GM21825 (cell line): Measurements from ENCODE around the gene CLSTN2.

Experiments
- ATAC-seq: cut with Tn5 transposase; IDR thresholded peaks from one replicate; pipeline ENCODE4 v1.9.1; 2021; ENCODE audit warnings: mild to moderate bottlenecking, moderate library complexity; ENCODE audit not compliant: unreplicated experiment

Gene CLSTN2

GRCh38 chr3:140438736-140439470 is 503.9 kb downstream of the CLSTN2 start:
- ATAC-seq, result no peak

- no peak for ATAC-seq
Measured at GRCh38 chr3:140439527-140439926, 504.5 kb downstream of the CLSTN2 start.

GRCh38 chr3:140440446-140440845 is 505.5 kb downstream of the CLSTN2 start:
- no peak for ATAC-seq

GRCh38 chr3:140441006-140441405 is 506.0 kb downstream of the CLSTN2 start:
- ATAC-seq, result no peak

- ATAC-seq, result no peak
Measured at GRCh38 chr3:140442621-140443020, 507.6 kb downstream of the CLSTN2 start.

- no peak for ATAC-seq
Measured at GRCh38 chr3:140443073-140443472, 508.1 kb downstream of the CLSTN2 start.

- no peak for ATAC-seq
Measured at GRCh38 chr3:140443806-140444205, 508.8 kb downstream of the CLSTN2 start.

- no peak for ATAC-seq
Measured at GRCh38 chr3:140446734-140447133, 511.7 kb downstream of the CLSTN2 start.

- ATAC-seq, result no peak
Measured at GRCh38 chr3:140447136-140447535, 512.2 kb downstream of the CLSTN2 start.

- ATAC-seq, result no peak
Measured at GRCh38 chr3:140448001-140448400, 513.0 kb downstream of the CLSTN2 start.

- no peak for ATAC-seq
Measured at GRCh38 chr3:140449413-140450256, 514.6 kb downstream of the CLSTN2 start.

GRCh38 chr3:140453750-140454149 is 518.8 kb downstream of the CLSTN2 start:
- no peak for ATAC-seq

- ATAC-seq, result no peak
Measured at GRCh38 chr3:140455521-140456214, 520.7 kb downstream of the CLSTN2 start.

- no peak for ATAC-seq
Measured at GRCh38 chr3:140456974-140457373, 522.0 kb downstream of the CLSTN2 start.

GRCh38 chr3:140459462-140459861 is 524.5 kb downstream of the CLSTN2 start:
- no peak for ATAC-seq

GRCh38 chr3:140461250-140461649 is 526.3 kb downstream of the CLSTN2 start:
- no peak for ATAC-seq

GRCh38 chr3:140463355-140463754 is 528.4 kb downstream of the CLSTN2 start:
- ATAC-seq, result no peak

GRCh38 chr3:140465988-140466387 is 531.0 kb downstream of the CLSTN2 start:
- ATAC-seq, result no peak

GRCh38 chr3:140466535-140466934 is 531.5 kb downstream of the CLSTN2 start:
- ATAC-seq, result no peak

- ATAC-seq, result no peak
Measured at GRCh38 chr3:140467104-140467577, 532.2 kb downstream of the CLSTN2 start.

- no peak for ATAC-seq
Measured at GRCh38 chr3:140467796-140468315, 532.9 kb downstream of the CLSTN2 start.
